GM12892 (cell line): Measurements from ENCODE around the gene ZNF718.
"Not testable (repeated sequence)": the region's sequence is repeated elsewhere in the genome, so short reads cannot be mapped to it uniquely, and the experiment has no call there.

Experiments
- DNase-seq: peaks from one replicate; pipeline ENCODE4 v3.0.0; 2011; ENCODE audit not compliant: insufficient read length
- FAIRE-seq: peaks from 2 replicates; lab custom pipeline; 2011; peaks lifted over from hg19 to GRCh38; lab: Jason Lieb, UNC
- POLR2A ChIP-seq: IDR thresholded peaks from 2 replicates; pipeline ENCODE4 v1.6.1; 2011; ENCODE audit warnings: low read depth, low read length, control low read depth
- POLR2AphosphoS5 ChIP-seq: IDR thresholded peaks from 2 replicates; pipeline ENCODE4 v1.6.1; 2011; ENCODE audit warnings: low read depth, low read length, control low read depth
- TAF1 ChIP-seq: IDR thresholded peaks from 2 replicates; pipeline ENCODE4 v1.6.1; 2011; ENCODE audit warnings: low read depth, mild to moderate bottlenecking, control low read depth, low read length, borderline replicate concordance

The ZNF718 gene

DNA sequence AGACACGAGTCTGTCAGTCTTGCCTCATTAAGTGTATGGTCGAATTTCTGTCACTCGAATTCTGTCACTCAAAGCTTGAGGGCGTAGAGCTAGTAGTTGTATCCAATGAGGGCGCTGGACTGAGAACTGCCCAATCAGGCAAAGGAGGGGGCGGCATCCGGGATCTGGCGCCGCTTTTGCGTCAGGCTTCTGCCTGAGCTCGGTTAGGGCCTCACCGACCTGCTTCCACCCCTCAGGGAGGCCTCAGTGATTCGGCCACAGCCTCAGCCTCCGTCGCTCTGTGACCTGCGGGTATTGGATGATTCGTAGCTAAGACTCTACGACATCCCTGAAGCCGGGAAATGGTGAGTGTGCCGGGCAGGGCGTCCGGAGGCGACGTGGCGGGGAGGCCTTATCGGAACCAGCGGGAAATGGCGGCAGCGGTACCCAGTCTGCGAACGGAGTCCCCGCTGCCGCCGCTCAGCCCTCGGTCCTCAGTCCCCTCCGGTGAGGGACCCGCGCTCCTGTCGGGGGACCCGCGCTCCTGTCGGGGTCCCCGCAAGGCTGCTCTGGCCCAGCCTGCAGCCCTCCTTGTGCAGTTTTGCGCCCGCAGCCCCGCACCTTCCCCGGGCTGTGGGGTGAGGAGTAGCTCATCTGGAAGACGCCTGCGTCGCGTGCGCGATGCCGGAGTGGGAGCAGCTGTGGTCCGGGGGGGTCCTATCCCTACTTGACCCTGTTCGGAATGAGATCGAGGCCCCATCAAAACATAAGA is 88.3 kb downstream of the ZNF718 start:
- DNase-seq: no peak
- FAIRE-seq: no peak
- TF ChIP-seq TAF1 (no peak), POLR2AphosphoS5 (no peak), POLR2A (no peak)

GRCh38 chr4:213189-213535 is 88.9 kb downstream of the ZNF718 start:
- not testable (repeated sequence) for DNase-seq, FAIRE-seq
